SK-N-SH treated with all-trans-retinoic acid at 6 μM for 48 hours (cell line): ENCODE results near the gene DEPDC5.

Experiments
- ARNTL ChIP-seq: fragments of 450-650 bp; formaldehyde crosslinking; IDR thresholded peaks from 2 replicates; pipeline ENCODE4 v1.5.0; 2020; ENCODE audit warnings: low read depth, mild to moderate bottlenecking, moderate library complexity, borderline replicate concordance
- ESRRG ChIP-seq: fragments of 250-450 bp; sonication (Bioruptor Pico); IDR thresholded peaks from 2 replicates; pipeline ENCODE4 v1.6.1; 2021; ENCODE audit warnings: mild to moderate bottlenecking
- POU6F1 ChIP-seq: fragments of 250-450 bp; sonication (Bioruptor Pico); IDR thresholded peaks from 2 replicates; pipeline ENCODE4 v1.8.0; 2021; ENCODE audit warnings: low read depth, mild to moderate bottlenecking, moderate library complexity, borderline replicate concordance
- RARB ChIP-seq: fragments of 250-450 bp; sonication (Bioruptor Pico); IDR thresholded peaks from 2 replicates; pipeline ENCODE4 v1.8.0; 2021; ENCODE audit warnings: mild to moderate bottlenecking, moderate library complexity
- SNAI2 ChIP-seq: fragments of 250-450 bp; sonication (Bioruptor Pico); IDR thresholded peaks from 2 replicates; pipeline ENCODE4 v1.5.0; 2020; ENCODE audit warnings: mild to moderate bottlenecking, moderate library complexity
- ZC3H10 ChIP-seq: fragments of 250-450 bp; sonication (Bioruptor Pico); IDR thresholded peaks from 2 replicates; pipeline ENCODE4 v1.5.1; 2021; ENCODE audit warnings: mild to moderate bottlenecking, moderate library complexity
- ZFP3 ChIP-seq: fragments of 250-450 bp; sonication (Bioruptor Pico); IDR thresholded peaks from 2 replicates; pipeline ENCODE4 v1.5.0; 2020; ENCODE audit warnings: mild to moderate bottlenecking, moderate library complexity
- ZFP30 ChIP-seq: fragments of 450-650 bp; formaldehyde crosslinking; IDR thresholded peaks from 2 replicates; pipeline ENCODE4 v1.5.0; 2022; ENCODE audit warnings: mild to moderate bottlenecking, moderate library complexity
- ZNF8 ChIP-seq: fragments of 450-650 bp; formaldehyde crosslinking; IDR thresholded peaks from 2 replicates; pipeline ENCODE4 v1.5.0; 2020; ENCODE audit warnings: mild to moderate bottlenecking, moderate library complexity
- TF ChIP-seq, protein P1 (sequence below): fragments of 250-450 bp; sonication (Bioruptor Pico); IDR thresholded peaks from 2 replicates; pipeline ENCODE4 v1.5.1; 2020; ENCODE audit warnings: low read depth, mild to moderate bottlenecking, moderate library complexity
- TF ChIP-seq, protein P2 (sequence below): fragments of 250-450 bp; sonication (Bioruptor Pico); IDR thresholded peaks from 2 replicates; pipeline ENCODE4 v1.5.1; 2021; ENCODE audit warnings: mild to moderate bottlenecking, moderate library complexity
- TF ChIP-seq, protein P3 (sequence below): fragments of 250-450 bp; sonication (Bioruptor Pico); IDR thresholded peaks from 2 replicates; pipeline ENCODE4 v1.8.0; 2020; ENCODE audit warnings: mild to moderate bottlenecking, moderate library complexity, borderline replicate concordance

- TF ChIP-seq, protein P1, sequence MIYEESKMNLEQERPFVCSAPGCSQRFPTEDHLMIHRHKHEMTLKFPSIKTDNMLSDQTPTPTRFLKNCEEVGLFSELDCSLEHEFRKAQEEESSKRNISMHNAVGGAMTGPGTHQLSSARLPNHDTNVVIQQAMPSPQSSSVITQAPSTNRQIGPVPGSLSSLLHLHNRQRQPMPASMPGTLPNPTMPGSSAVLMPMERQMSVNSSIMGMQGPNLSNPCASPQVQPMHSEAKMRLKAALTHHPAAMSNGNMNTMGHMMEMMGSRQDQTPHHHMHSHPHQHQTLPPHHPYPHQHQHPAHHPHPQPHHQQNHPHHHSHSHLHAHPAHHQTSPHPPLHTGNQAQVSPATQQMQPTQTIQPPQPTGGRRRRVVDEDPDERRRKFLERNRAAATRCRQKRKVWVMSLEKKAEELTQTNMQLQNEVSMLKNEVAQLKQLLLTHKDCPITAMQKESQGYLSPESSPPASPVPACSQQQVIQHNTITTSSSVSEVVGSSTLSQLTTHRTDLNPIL (CRISPR knock-in tag), result no peak
- TF ChIP-seq POU6F1 (CRISPR knock-in tag), result no peak
- TF ChIP-seq, protein P2, sequence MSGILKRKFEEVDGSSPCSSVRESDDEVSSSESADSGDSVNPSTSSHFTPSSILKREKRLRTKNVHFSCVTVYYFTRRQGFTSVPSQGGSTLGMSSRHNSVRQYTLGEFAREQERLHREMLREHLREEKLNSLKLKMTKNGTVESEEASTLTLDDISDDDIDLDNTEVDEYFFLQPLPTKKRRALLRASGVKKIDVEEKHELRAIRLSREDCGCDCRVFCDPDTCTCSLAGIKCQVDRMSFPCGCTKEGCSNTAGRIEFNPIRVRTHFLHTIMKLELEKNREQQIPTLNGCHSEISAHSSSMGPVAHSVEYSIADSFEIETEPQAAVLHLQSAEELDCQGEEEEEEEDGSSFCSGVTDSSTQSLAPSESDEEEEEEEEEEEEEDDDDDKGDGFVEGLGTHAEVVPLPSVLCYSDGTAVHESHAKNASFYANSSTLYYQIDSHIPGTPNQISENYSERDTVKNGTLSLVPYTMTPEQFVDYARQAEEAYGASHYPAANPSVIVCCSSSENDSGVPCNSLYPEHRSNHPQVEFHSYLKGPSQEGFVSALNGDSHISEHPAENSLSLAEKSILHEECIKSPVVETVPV (CRISPR knock-in tag), result no peak
- TF ChIP-seq ARNTL, result no peak
- TF ChIP-seq ZFP30 (CRISPR knock-in tag), result no peak
- TF ChIP-seq, protein P3, sequence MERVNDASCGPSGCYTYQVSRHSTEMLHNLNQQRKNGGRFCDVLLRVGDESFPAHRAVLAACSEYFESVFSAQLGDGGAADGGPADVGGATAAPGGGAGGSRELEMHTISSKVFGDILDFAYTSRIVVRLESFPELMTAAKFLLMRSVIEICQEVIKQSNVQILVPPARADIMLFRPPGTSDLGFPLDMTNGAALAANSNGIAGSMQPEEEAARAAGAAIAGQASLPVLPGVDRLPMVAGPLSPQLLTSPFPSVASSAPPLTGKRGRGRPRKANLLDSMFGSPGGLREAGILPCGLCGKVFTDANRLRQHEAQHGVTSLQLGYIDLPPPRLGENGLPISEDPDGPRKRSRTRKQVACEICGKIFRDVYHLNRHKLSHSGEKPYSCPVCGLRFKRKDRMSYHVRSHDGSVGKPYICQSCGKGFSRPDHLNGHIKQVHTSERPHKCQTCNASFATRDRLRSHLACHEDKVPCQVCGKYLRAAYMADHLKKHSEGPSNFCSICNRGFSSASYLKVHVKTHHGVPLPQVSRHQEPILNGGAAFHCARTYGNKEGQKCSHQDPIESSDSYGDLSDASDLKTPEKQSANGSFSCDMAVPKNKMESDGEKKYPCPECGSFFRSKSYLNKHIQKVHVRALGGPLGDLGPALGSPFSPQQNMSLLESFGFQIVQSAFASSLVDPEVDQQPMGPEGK, result no peak
- TF ChIP-seq RARB (CRISPR knock-in tag), result no peak
- no peak for TF ChIP-seq ZFP3 (CRISPR knock-in tag)
- no peak for TF ChIP-seq ZC3H10
- TF ChIP-seq SNAI2 (CRISPR knock-in tag), result no peak
- no peak for TF ChIP-seq ZNF8 (CRISPR knock-in tag)
- TF ChIP-seq ESRRG (CRISPR knock-in tag), result no peak
These were observed 15.3 kb upstream of the DEPDC5 start for GRCh38 chr22:31738566-31738965.
